NCI-H345 (cell line): ENCODE measurements around the gene PYDC2.

Source experiments
- DNase-seq: peaks from one replicate; lab custom pipeline; 2025; lab: John Stamatoyannopoulos, UW

Gene PYDC2

GRCh38 chr3:191461113-191461595 lies at the start of gene PYDC2:
PYDC2 (plus strand) TSS chr3:191461163; CDS start chr3:191461163, 0 bp downstream.
- DNase-seq: no peak

GRCh38 chr3:191412759-191413158 lies 48.2 kb upstream of the PYDC2 start:
- DNase-seq: no peak

GRCh38 chr3:191414286-191414685 lies 46.7 kb upstream of the PYDC2 start:
- no peak for DNase-seq

- no peak for DNase-seq
Measured at GRCh38 chr3:191414732-191415131, 46.2 kb upstream of the PYDC2 start.

- no peak for DNase-seq
Measured at GRCh38 chr3:191415566-191415965, 45.4 kb upstream of the PYDC2 start.

GRCh38 chr3:191417457-191417729 lies 43.6 kb upstream of the PYDC2 start:
- DNase-seq: no peak

- DNase-seq: no peak
Measured at GRCh38 chr3:191420771-191421170, 40.2 kb upstream of the PYDC2 start.

GRCh38 chr3:191424881-191425280 lies 36.1 kb upstream of the PYDC2 start:
- DNase-seq: no peak

GRCh38 chr3:191425322-191425734 lies 35.6 kb upstream of the PYDC2 start:
- DNase-seq: no peak

- DNase-seq: no peak
Measured at GRCh38 chr3:191426311-191426710, 34.7 kb upstream of the PYDC2 start.

GRCh38 chr3:191428177-191428576 lies 32.8 kb upstream of the PYDC2 start:
- DNase-seq: no peak

GRCh38 chr3:191430103-191430502 lies 30.9 kb upstream of the PYDC2 start:
- DNase-seq: no peak

GRCh38 chr3:191431160-191431822 lies 29.7 kb upstream of the PYDC2 start:
- DNase-seq: no peak

- DNase-seq: no peak
Measured at GRCh38 chr3:191432162-191432561, 28.8 kb upstream of the PYDC2 start.

GRCh38 chr3:191434024-191434423 lies 26.9 kb upstream of the PYDC2 start:
- no peak for DNase-seq

- no peak for DNase-seq
Measured at GRCh38 chr3:191435981-191436380, 25.0 kb upstream of the PYDC2 start.

GRCh38 chr3:191438150-191438814 lies 22.7 kb upstream of the PYDC2 start:
- no peak for DNase-seq

GRCh38 chr3:191440532-191440931 lies 20.4 kb upstream of the PYDC2 start:
- DNase-seq: no peak

GRCh38 chr3:191441687-191442086 lies 19.3 kb upstream of the PYDC2 start:
- DNase-seq: no peak

- no peak for DNase-seq
Measured at GRCh38 chr3:191444569-191444968, 16.4 kb upstream of the PYDC2 start.

- no peak for DNase-seq
Measured at GRCh38 chr3:191449256-191449655, 11.7 kb upstream of the PYDC2 start.

- no peak for DNase-seq
Measured at GRCh38 chr3:191455257-191455952, 5.6 kb upstream of the PYDC2 start.

- no peak for DNase-seq
Measured at GRCh38 chr3:191460360-191460759, 603 bp upstream of the PYDC2 start.
